Esophagus muscularis mucosa (tissue), 4 donors: Measurements from ENCODE around the gene ADGRB3.

Experiments
- CTCF ChIP-seq, 3 experiments: fragments of 200-600 bp in 2 of 3; fragments of 450-650 bp in 1 of 3; sonication (generic) in 2 of 3; IDR thresholded peaks; one replicate each; pipeline ENCODE4 v1.5.1; 2017 to 2019; ENCODE audit warnings: antibody characterized with exemption in 3 of 3, mild to moderate bottlenecking in 2 of 3, moderate library complexity in 1 of 3
- EP300 ChIP-seq: sonication (generic); formaldehyde crosslinking; IDR thresholded peaks from one replicate; pipeline ENCODE4 v1.6.1; 2017; ENCODE audit warnings: antibody characterized with exemption
- POLR2A ChIP-seq: fragments of 450-650 bp; IDR thresholded peaks from one replicate; pipeline ENCODE4 v1.6.1; 2017; ENCODE audit warnings: antibody characterized with exemption, moderate library complexity, mild to moderate bottlenecking, low read depth
- POLR2AphosphoS5 ChIP-seq, 2 donors: sonication (generic); formaldehyde crosslinking; IDR thresholded peaks; one replicate each; pipeline ENCODE4 v1.6.1; 2017; ENCODE audit warnings: antibody characterized with exemption in 2 of 2

GRCh38 chr6:68653074-68653705 lies 18.1 kb downstream of the ADGRB3 start:
- TF ChIP-seq POLR2AphosphoS5 (IDR thresholded peaks at IDR 0.05) (no peak), POLR2A (no peak), CTCF (IDR thresholded peaks at IDR 0.05) (no peak), EP300 (no peak)
